Measurements from ENCODE around the gene FSTL4.

GRCh38 chr5:133286483-133286882 lies 325.9 kb downstream of the FSTL4 start:
- TF ChIP-seq, protein P1, sequence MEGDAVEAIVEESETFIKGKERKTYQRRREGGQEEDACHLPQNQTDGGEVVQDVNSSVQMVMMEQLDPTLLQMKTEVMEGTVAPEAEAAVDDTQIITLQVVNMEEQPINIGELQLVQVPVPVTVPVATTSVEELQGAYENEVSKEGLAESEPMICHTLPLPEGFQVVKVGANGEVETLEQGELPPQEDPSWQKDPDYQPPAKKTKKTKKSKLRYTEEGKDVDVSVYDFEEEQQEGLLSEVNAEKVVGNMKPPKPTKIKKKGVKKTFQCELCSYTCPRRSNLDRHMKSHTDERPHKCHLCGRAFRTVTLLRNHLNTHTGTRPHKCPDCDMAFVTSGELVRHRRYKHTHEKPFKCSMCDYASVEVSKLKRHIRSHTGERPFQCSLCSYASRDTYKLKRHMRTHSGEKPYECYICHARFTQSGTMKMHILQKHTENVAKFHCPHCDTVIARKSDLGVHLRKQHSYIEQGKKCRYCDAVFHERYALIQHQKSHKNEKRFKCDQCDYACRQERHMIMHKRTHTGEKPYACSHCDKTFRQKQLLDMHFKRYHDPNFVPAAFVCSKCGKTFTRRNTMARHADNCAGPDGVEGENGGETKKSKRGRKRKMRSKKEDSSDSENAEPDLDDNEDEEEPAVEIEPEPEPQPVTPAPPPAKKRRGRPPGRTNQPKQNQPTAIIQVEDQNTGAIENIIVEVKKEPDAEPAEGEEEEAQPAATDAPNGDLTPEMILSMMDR (IDR thresholded peaks at IDR 0.05): no peak
- no peak for TF ChIP-seq POLR2A (IDR thresholded peaks at IDR 0.05)

All from uterus (tissue), 2 donors.